Thoracic aorta (tissue), 2 donors: ENCODE data around the gene MAPKAPK5. TPM values are rescaled to one million over a fixed set of nuclear protein-coding genes. Genes with fewer than 3 reads are reported as not detected.

Experiments
- ATAC-seq: fragments of 150-250 bp; one replicate; pipeline ENCODE4 v1.8.0; 2017; ENCODE audit warnings: low read depth; ENCODE audit not compliant: insufficient number of reproducible peaks, low FRiP score
- DNase-seq: peaks from one replicate; pipeline ENCODE4 v3.0.0-alpha.2; 2020; ENCODE audit warnings: low spot score
- H3K27ac ChIP-seq, 2 donors: fragments of 200-600 bp; sonication (generic); 1 replicate in 1 of 2; 2 replicates in 1 of 2; pipeline ENCODE4 v1.5.1; 2016; ENCODE audit warnings: mild to moderate bottlenecking in 2 of 2, moderate library complexity in 2 of 2
- H3K27me3 ChIP-seq: fragments of 200-600 bp; sonication (generic); replicated peaks from 2 replicates; pipeline ENCODE4 v1.6.0; 2016; ENCODE audit warnings: mild to moderate bottlenecking; ENCODE audit not compliant: insufficient read depth
- H3K36me3 ChIP-seq: fragments of 200-600 bp; sonication (generic); one replicate; pipeline ENCODE4 v1.5.1; 2016
- H3K4me1 ChIP-seq, 2 donors: fragments of 200-600 bp; sonication (generic); 1 replicate in 1 of 2; 2 replicates in 1 of 2; pipeline versions ENCODE4 v1.5.1 to v1.6.0; 2016; ENCODE audit warnings: low read depth in 2 of 2, mild to moderate bottlenecking in 1 of 2; ENCODE audit not compliant: control insufficient read depth in 1 of 2
- H3K4me3 ChIP-seq: fragments of 200-600 bp; sonication (generic); 2 replicates; pipeline ENCODE4 v1.5.1; 2016; ENCODE audit warnings: mild to moderate bottlenecking
- H3K9me3 ChIP-seq: fragments of 200-600 bp; sonication (generic); 2 replicates; pipeline ENCODE4 v1.5.1; 2016
- CTCF ChIP-seq: fragments of 200-600 bp; sonication (generic); IDR thresholded peaks from one replicate; pipeline ENCODE4 v1.5.1; 2019; ENCODE audit warnings: antibody characterized with exemption
- total RNA-seq, 2 donors: library from RNA; depleted of rRNA; stranded (reverse); fragments of >200 nt; gene quantifications; one replicate each; pipeline versions ENCODE4 v1.1.0 to v1.2.3, GENCODE V29; 2016

Gene MAPKAPK5
- total RNA-seq: 10 to 100 TPM; 35.7 to 72.2 TPM

- DNase-seq (peak; percentile 76), ATAC-seq (peak; percentile 87)
- Histone ChIP-seq H3K4me1 (peaks cover 24 to 49% of the 10 kb centered on the region in 2 donors), H3K27me3 (no peaks in the 10 kb centered on the region), H3K27ac (peak within 1 kb of the TSS; percentile 92 to 93), H3K9me3 (no peaks in the 10 kb centered on the region), H3K4me3 (peak within 1 kb of the TSS; percentile 94), H3K36me3 (no peaks in the 10 kb centered on the region)
- TF ChIP-seq CTCF: no peak
Measured at GRCh38 chr12:111841750-111842555, at the start of gene MAPKAPK5. Gene MAPKAPK5 (plus strand): TSS chr12:111842228. CDS start chr12:111842734, 506 bp downstream.

GRCh38 chr12:111792856-111793235 is 49.2 kb upstream of the MAPKAPK5 start:
- peaks cover 74% of the 10 kb centered on the region for H3K36me3 ChIP-seq
- no peak overlapping the region for H3K4me3 ChIP-seq

GRCh38 chr12:111798182-111798581 is 43.8 kb upstream of the MAPKAPK5 start:
- H3K27ac ChIP-seq: no peak overlapping the region
- no peak overlapping the region for H3K4me3 ChIP-seq
- no peaks in the 10 kb centered on the region for H3K4me1 ChIP-seq
- H3K27me3 ChIP-seq: no peaks in the 10 kb centered on the region
- ATAC-seq: no peak
- peaks cover 73% of the 10 kb centered on the region for H3K36me3 ChIP-seq
- no peak for DNase-seq
- TF ChIP-seq CTCF: no peak
- no peaks in the 10 kb centered on the region for H3K9me3 ChIP-seq

More at GRCh38 chr12:111792856-111793235, 49.2 kb upstream of the MAPKAPK5 start:
- Histone ChIP-seq H3K27ac (no peak overlapping the region), H3K9me3 (no peaks in the 10 kb centered on the region), H3K27me3 (no peaks in the 10 kb centered on the region), H3K4me1 (no peaks in the 10 kb centered on the region)
- no peak for DNase-seq
- ATAC-seq: no peak
- TF ChIP-seq CTCF: no peak

- ATAC-seq (no peak), DNase-seq (no peak)
- Histone ChIP-seq H3K27ac (no peak overlapping the region), H3K4me3 (no peak overlapping the region), H3K27me3 (no peaks in the 10 kb centered on the region), H3K4me1 (no peaks in the 10 kb centered on the region), H3K36me3 (peaks cover 67% of the 10 kb centered on the region), H3K9me3 (no peaks in the 10 kb centered on the region)
- TF ChIP-seq CTCF: no peak
Measured at GRCh38 chr12:111799758-111800157, 42.3 kb upstream of the MAPKAPK5 start.

- Histone ChIP-seq H3K4me3 (no peak overlapping the region), H3K4me1 (no peaks in the 10 kb centered on the region), H3K27me3 (no peaks in the 10 kb centered on the region), H3K27ac (no peak overlapping the region), H3K36me3 (peaks cover 75% of the 10 kb centered on the region), H3K9me3 (no peaks in the 10 kb centered on the region)
- no peak for TF ChIP-seq CTCF
- no peak for DNase-seq
- ATAC-seq: no peak
Measured at GRCh38 chr12:111803038-111803626, 38.9 kb upstream of the MAPKAPK5 start.
